ENCODE data around the gene ANKRD29.
A peak's percentile ranks its signal among the peaks of the same experiment; 100 is the strongest.

Gene ANKRD29

GRCh38 chr18:23684515-23685197, 21.9 kb upstream of the ANKRD29 start (continued):
- peak; percentile 53; the same call in 1 of the 2 replicates for TF ChIP-seq ZSCAN23 (tag by site-specific recombination; IDR thresholded peaks at IDR 0.05)
- no peak for TF ChIP-seq ZNF623 (tag by site-specific recombination; IDR thresholded peaks at IDR 0.05)
- peak; percentile 94 for TF ChIP-seq OSR2 (tag by site-specific recombination; IDR thresholded peaks at IDR 0.05)
- TF ChIP-seq ZNF513 (tag by site-specific recombination; IDR thresholded peaks at IDR 0.05), result peak; percentile 36; the same call in 1 of the 2 replicates
- peak; percentile 55 for TF ChIP-seq SP3 (tag by site-specific recombination; IDR thresholded peaks at IDR 0.05)
- TF ChIP-seq ZNF24 (tag by site-specific recombination; IDR thresholded peaks at IDR 0.05), result peak; percentile 72
- no peak for TF ChIP-seq ZNF776 (tag by site-specific recombination; IDR thresholded peaks at IDR 0.05; ENCODE audit: borderline replicate concordance)
- peak; percentile 69 for TF ChIP-seq ZNF341 (tag by site-specific recombination; IDR thresholded peaks at IDR 0.05; ENCODE audit: low read depth)
- TF ChIP-seq ZNF214 (tag by site-specific recombination; IDR thresholded peaks at IDR 0.05; ENCODE audit: borderline replicate concordance), result no peak
- peak; percentile 96 for TF ChIP-seq ZSCAN30 (tag by site-specific recombination; IDR thresholded peaks at IDR 0.05)
- peak; percentile 86 for TF ChIP-seq ZEB2 (tag by site-specific recombination; IDR thresholded peaks at IDR 0.05)
- TF ChIP-seq ZFHX2 (tag by site-specific recombination; conservative IDR thresholded peaks at IDR 0.05), result no peak; the same call in 1 of the 2 replicates
- no peak for TF ChIP-seq ZNF280C (tag by site-specific recombination; IDR thresholded peaks at IDR 0.05)
- TF ChIP-seq ZBTB20 (tag by site-specific recombination; IDR thresholded peaks at IDR 0.05), result no peak
- no peak for TF ChIP-seq ZFP37 (tag by site-specific recombination; IDR thresholded peaks at IDR 0.05)
- TF ChIP-seq ZNF416 (tag by site-specific recombination; IDR thresholded peaks at IDR 0.05), result no peak
- TF ChIP-seq ZFP3 (tag by site-specific recombination; IDR thresholded peaks at IDR 0.05; ENCODE audit: low read depth), result 0 out of 2 replicates have a peak, but pooled peaks have one; percentile 20
- TF ChIP-seq ZNF677 (tag by site-specific recombination; IDR thresholded peaks at IDR 0.05), result no peak
- peak; percentile 88 for TF ChIP-seq PRDM4 (tag by site-specific recombination; IDR thresholded peaks at IDR 0.05)
- peak; percentile 80; the same call in 1 of the 2 replicates for TF ChIP-seq AEBP2 (tag by site-specific recombination; IDR thresholded peaks at IDR 0.05; ENCODE audit: borderline replicate concordance)
- peak; percentile 78 for TF ChIP-seq ZFP69B (tag by site-specific recombination; IDR thresholded peaks at IDR 0.05)
- TF ChIP-seq ZNF670 (tag by site-specific recombination; IDR thresholded peaks at IDR 0.05; ENCODE audit: low read depth), result no peak
- TF ChIP-seq ZNF624 (tag by site-specific recombination; IDR thresholded peaks at IDR 0.05), result no peak
- peak; percentile 86 for TF ChIP-seq ZNF629 (tag by site-specific recombination; IDR thresholded peaks at IDR 0.05)
- TF ChIP-seq ZNF701 (tag by site-specific recombination; IDR thresholded peaks at IDR 0.05), result no peak
- no peak for TF ChIP-seq ZBTB6 (tag by site-specific recombination; IDR thresholded peaks at IDR 0.05)
- peak; percentile 80 for TF ChIP-seq ZIC2 (tag by site-specific recombination; IDR thresholded peaks at IDR 0.05)
- TF ChIP-seq CTCF (tag by site-specific recombination; IDR thresholded peaks at IDR 0.05), result no peak

All from HEK293 (cell line).